ENCODE measurements around the gene TEKT5. TPM values are rescaled to one million over a fixed set of nuclear protein-coding genes. Genes with fewer than 3 reads are reported as not detected.

Gene TEKT5
- 1.5 TPM in 1 of 2 replicates, not detected in the other for total RNA-seq (2021)
- percentile 25 among the genes with signal in this experiment for Bru-seq, nascent RNA
- BruChase-seq, experiment 1, labeled RNA remaining after a 2-hour chase = percentile 25 among the genes with signal in this experiment
- percentile 22 among the genes with signal in this experiment for BruChase-seq, experiment 2, labeled RNA remaining after a 6-hour chase
- long read RNA-seq, partial matches to known transcripts = 0 of 1 reads
- long read RNA-seq, other reads (novel, unspliced or antisense) = 1 of 1 reads

DNA sequence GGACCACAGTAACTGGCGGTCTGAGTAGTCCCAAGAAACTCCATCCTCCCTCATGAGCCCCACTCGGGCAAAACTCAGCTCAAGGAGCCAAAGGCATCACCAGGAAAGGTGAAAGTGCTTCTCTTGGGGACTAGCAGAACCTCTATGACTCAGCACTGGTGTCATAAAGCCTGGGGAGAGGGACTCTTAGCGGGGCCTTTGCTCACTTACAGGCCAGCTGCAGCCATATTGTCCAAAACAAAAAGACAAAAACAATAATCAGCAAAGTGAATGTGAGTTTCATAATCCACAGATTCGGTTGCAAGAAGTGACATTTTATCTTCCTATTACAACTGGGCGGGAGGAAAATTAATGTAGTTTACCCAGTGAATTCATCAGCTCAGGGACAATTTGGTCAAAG lies at the start of gene TEKT5:
TSS of gene TEKT5 (minus strand) at position 101 of the 400 bp plus-strand sequence. CDS start at position 44, 57 bp downstream.
- no peaks in the 10 kb centered on the region for H3K9me2 ChIP-seq (ENCODE audit: insufficient read depth)
- no peaks in the 10 kb centered on the region for H3K9me3 ChIP-seq (ENCODE audit: insufficient read depth, low read depth)
- no peak for DNase-seq
- H3K79me2 ChIP-seq (ENCODE audit: low read depth) = no peaks in the 10 kb centered on the region
- no peaks in the 10 kb centered on the region for H3K36me3 ChIP-seq (ENCODE audit: low read depth)
- no peaks in the 10 kb centered on the region for H3K4me1 ChIP-seq (replicated peaks; ENCODE audit: insufficient read depth)
- H3K27ac ChIP-seq = no peak within 1 kb of the TSS
- POLR2A ChIA-PET (ENCODE audit: unreplicated experiment) = no interaction called here
- H3K4me2 ChIP-seq = no peak within 1 kb of the TSS
- no peaks in the 10 kb centered on the region for H3F3A ChIP-seq (ENCODE audit: insufficient read depth, low read depth)
- BruUV-seq (replicated peaks) = no TSS peak
- no peak for TF ChIP-seq EZH2 (IDR thresholded peaks at IDR 0.05; ENCODE audit: low read depth)
- TF ChIP-seq, protein P1, sequence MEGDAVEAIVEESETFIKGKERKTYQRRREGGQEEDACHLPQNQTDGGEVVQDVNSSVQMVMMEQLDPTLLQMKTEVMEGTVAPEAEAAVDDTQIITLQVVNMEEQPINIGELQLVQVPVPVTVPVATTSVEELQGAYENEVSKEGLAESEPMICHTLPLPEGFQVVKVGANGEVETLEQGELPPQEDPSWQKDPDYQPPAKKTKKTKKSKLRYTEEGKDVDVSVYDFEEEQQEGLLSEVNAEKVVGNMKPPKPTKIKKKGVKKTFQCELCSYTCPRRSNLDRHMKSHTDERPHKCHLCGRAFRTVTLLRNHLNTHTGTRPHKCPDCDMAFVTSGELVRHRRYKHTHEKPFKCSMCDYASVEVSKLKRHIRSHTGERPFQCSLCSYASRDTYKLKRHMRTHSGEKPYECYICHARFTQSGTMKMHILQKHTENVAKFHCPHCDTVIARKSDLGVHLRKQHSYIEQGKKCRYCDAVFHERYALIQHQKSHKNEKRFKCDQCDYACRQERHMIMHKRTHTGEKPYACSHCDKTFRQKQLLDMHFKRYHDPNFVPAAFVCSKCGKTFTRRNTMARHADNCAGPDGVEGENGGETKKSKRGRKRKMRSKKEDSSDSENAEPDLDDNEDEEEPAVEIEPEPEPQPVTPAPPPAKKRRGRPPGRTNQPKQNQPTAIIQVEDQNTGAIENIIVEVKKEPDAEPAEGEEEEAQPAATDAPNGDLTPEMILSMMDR (conservative IDR thresholded peaks at IDR 0.05) = no peak
- H3K27me3 ChIP-seq (ENCODE audit: insufficient read depth, low read depth) = no peaks in the 10 kb centered on the region
- CTCF ChIA-PET = no interaction called here
- H4K20me1 ChIP-seq (ENCODE audit: insufficient read depth) = no peaks in the 10 kb centered on the region
- intact Hi-C loops (cut with micrococcal nuclease; ENCODE audit: unreplicated experiment) = no loop called here
- no peak within 1 kb of the TSS for H3K4me3 ChIP-seq
- H2AFZ ChIP-seq = no peak within 1 kb of the TSS

DNA sequence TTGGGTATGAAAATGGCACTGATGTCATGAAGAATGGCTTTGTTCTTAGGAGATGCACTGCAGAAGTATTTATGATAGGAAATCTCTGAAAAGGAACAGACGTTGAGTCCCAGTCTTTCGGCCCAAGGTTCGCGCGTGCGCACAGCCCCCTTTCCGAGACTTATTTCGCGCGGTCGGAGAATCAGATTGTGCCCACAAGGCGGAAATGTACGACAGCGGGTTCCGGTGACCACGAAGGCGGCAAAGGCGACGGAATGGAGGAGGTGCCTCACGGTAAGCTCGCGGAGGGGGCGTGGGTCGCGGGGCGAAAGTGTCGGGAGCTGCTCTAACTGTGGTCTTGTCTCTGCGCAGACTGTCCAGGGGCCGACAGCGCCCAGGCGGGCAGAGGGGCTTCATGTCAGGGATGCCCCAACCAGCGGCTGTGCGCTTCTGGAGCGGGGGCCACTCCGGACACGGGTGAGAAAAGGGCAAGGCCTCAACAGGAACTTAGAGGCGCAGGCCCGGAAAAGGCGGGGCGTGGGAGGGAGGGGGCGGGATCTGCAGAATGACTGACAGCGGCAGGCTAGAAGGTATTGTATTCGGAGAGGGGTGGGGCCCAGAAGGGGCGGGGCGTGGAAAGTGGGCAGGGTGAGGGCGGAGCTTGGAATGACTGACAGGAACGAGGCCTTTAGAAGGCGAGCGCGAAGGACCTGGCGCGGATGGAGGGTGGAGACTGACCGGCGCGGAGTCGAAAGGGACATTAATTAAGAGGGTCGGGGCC lies 49.1 kb upstream of the TEKT5 start, which contains the start of gene NUBP1:
TSS of gene NUBP1 (plus strand) at position 233 of the 760 bp plus-strand sequence. CDS start at position 255, 22 bp downstream.
- H3K4me1 ChIP-seq (replicated peaks; ENCODE audit: insufficient read depth) = peaks cover 14% of the 10 kb centered on the region
- peak; percentile 93 to 99 for DNase-seq
- BruUV-seq (replicated peaks) = no TSS peak
- H3K4me2 ChIP-seq = peak within 1 kb of the TSS; percentile 98
- no peaks in the 10 kb centered on the region for H3K9me3 ChIP-seq (ENCODE audit: insufficient read depth, low read depth)
- TF ChIP-seq, protein P1 (conservative IDR thresholded peaks at IDR 0.05) = no peak
- TF ChIP-seq EZH2 (IDR thresholded peaks at IDR 0.05; ENCODE audit: low read depth) = no peak
- no peaks in the 10 kb centered on the region for H3K9me2 ChIP-seq (ENCODE audit: insufficient read depth)
- H3K27ac ChIP-seq = peak within 1 kb of the TSS; percentile 88
- H3K36me3 ChIP-seq (ENCODE audit: low read depth) = 0 out of 2 replicates have a peak, but pooled peaks cover 12% of the 10 kb centered on the region
- peaks cover 4% of the 10 kb centered on the region; the same call in 1 of the 2 replicates for H3F3A ChIP-seq (ENCODE audit: insufficient read depth, low read depth)
- intact Hi-C loops (cut with micrococcal nuclease; ENCODE audit: unreplicated experiment) = loop anchor here (1.0 to 5.0 kb wide), 2 partner anchors 134 to 199 kb away; partner anchors contain the start of genes CIITA and DEXI
- ChIA-PET POLR2A (ENCODE audit: unreplicated experiment) (interaction anchor here (0.6 to 1.1 kb wide), 8 partner anchors 27 to 614 kb away, joined by 3 to 20 read pairs (median 6); partner anchors contain the start of gene DEXI), CTCF (interaction anchor here (0.7 to 1.4 kb wide), 3 partner anchors 175 to 229 kb away, joined by 3 to 5 read pairs (median 4); no protein-coding TSS in a partner anchor)
- H3K4me3 ChIP-seq = peak within 1 kb of the TSS; percentile 69
- H4K20me1 ChIP-seq (ENCODE audit: insufficient read depth) = no peaks in the 10 kb centered on the region
- no peaks in the 10 kb centered on the region for H3K27me3 ChIP-seq (ENCODE audit: insufficient read depth, low read depth)
- H3K79me2 ChIP-seq (ENCODE audit: low read depth) = no peaks in the 10 kb centered on the region
- H2AFZ ChIP-seq = peak within 1 kb of the TSS; percentile 87

DNA sequence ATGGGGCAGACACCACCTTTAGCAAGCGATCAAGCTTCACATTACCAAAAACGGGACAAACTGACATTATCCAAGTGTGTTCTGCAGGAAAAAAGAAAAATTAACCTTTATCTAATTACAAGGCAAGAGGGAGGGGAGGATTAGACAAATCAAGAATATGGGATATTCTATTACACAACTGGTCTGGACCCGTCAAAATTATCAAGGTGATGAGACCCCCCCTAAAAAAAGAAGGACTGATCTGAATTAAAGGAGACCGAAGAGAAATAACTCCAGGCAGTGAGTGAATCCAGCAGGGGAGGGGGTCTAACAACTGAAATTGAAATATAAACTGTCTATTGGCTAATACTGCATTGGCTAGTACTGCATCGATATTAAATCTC lies 48.5 kb upstream of the TEKT5 start:
- TSS peak; percentile 63 for BruUV-seq (replicated peaks)
- Histone ChIP-seq H3K4me2 (peak overlapping the region; percentile 98), H4K20me1 (ENCODE audit: insufficient read depth) (no peaks in the 10 kb centered on the region), H3K9me2 (ENCODE audit: insufficient read depth) (no peaks in the 10 kb centered on the region), H3K4me1 (replicated peaks; ENCODE audit: insufficient read depth) (peaks cover 19% of the 10 kb centered on the region), H3K4me3 (peak overlapping the region; percentile 69), H3K9me3 (ENCODE audit: insufficient read depth, low read depth) (no peaks in the 10 kb centered on the region), H3K79me2 (ENCODE audit: low read depth) (no peaks in the 10 kb centered on the region), H3K27me3 (ENCODE audit: insufficient read depth, low read depth) (no peaks in the 10 kb centered on the region), H3F3A (ENCODE audit: insufficient read depth, low read depth) (peaks cover 8% of the 10 kb centered on the region; the same call in 1 of the 2 replicates), H3K36me3 (ENCODE audit: low read depth) (0 out of 2 replicates have a peak, but pooled peaks cover 10% of the 10 kb centered on the region), H2AFZ (peak overlapping the region; percentile 87), H3K27ac (peak overlapping the region; percentile 88)
- ChIA-PET CTCF (no interaction called here), POLR2A (ENCODE audit: unreplicated experiment) (no interaction called here)
- no peak for TF ChIP-seq EZH2 (IDR thresholded peaks at IDR 0.05; ENCODE audit: low read depth)
- TF ChIP-seq, protein P1 (conservative IDR thresholded peaks at IDR 0.05) = no peak
- intact Hi-C loops (cut with micrococcal nuclease; ENCODE audit: unreplicated experiment) = loop anchor here (5.0 kb wide), 1 partner anchor 134 kb away; the partner anchor contains the start of gene CIITA
- DNase-seq = peak in 1 of 2 experiments; percentile 15

All from PC-9 (cell line).